ENCODE results near the gene C1QTNF12. TPM values are rescaled to one million over a fixed set of nuclear protein-coding genes. Genes with fewer than 3 reads are reported as not detected.

C1QTNF12 gene
- total RNA-seq, 1 experiment from 2014 or later = 4.4 TPM

DNA sequence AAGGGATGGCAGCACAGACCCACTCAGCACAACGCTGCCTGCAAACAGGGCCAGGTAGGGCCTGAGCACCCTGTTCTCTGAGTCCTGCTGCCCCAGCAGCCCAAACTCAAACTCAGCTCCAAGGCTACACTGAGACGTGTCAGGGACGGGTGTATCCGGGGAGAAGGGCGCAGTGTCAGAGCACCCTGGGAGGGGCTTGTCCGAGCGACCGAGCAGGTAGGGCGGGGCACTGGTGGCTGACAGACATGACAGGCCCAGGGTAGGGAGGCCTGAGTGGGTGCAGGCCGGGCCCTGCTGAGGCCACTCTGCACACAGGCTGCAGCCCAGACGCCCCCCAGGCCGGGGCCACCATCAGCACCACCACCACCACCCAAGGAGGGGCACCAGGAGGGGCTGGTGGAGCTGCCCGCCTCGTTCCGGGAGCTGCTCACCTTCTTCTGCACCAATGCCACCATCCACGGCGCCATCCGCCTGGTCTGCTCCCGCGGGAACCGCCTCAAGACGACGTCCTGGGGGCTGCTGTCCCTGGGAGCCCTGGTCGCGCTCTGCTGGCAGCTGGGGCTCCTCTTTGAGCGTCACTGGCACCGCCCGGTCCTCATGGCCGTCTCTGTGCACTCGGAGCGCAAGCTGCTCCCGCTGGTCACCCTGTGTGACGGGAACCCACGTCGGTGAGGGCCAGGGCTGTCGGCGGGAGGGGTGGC is 39.2 kb upstream of the C1QTNF12 start:
- Histone ChIP-seq H3K18ac (ENCODE audit: insufficient read length, low read depth, low read length) (no peak overlapping the region), H4K91ac (ENCODE audit: insufficient read length, low read depth, low read length) (no peak overlapping the region), H4K5ac (ENCODE audit: insufficient read length, low read depth, low read length) (no peak overlapping the region), H3K4me1 (ENCODE audit: insufficient read depth, low read length) (no peaks in the 10 kb centered on the region), H2AFZ (ENCODE audit: low read length) (no peak overlapping the region), H3K27ac (ENCODE audit: insufficient read length, low read depth, low read length) (no peak overlapping the region), H3K9me3 (ENCODE audit: control insufficient read depth, low read depth, low read length) (no peaks in the 10 kb centered on the region), H4K8ac (replicated peaks; ENCODE audit: insufficient read length, low read depth, low read length) (no peak overlapping the region), H2BK120ac (ENCODE audit: low read depth, low read length, poor library complexity, severe bottlenecking) (no peak overlapping the region), H3K27me3 (ENCODE audit: insufficient read depth, low read length) (no peaks in the 10 kb centered on the region), H2AK5ac (ENCODE audit: insufficient read length, low read length) (no peak overlapping the region), H3K56ac (ENCODE audit: insufficient read length, low read depth, low read length) (no peak overlapping the region), H2BK5ac (ENCODE audit: insufficient read length, low read length) (no peak overlapping the region), H3K23me2 (ENCODE audit: insufficient read length, low read depth, low read length, poor library complexity, severe bottlenecking) (no peaks in the 10 kb centered on the region), H2BK15ac (ENCODE audit: low read depth, low read length) (no peak overlapping the region), H3K23ac (ENCODE audit: insufficient read length, low read depth, low read length) (no peak overlapping the region), H3K9ac (ENCODE audit: extremely low read depth, insufficient read length, low read length) (no peak overlapping the region), H2BK20ac (ENCODE audit: low read depth, low read length, poor library complexity, severe bottlenecking) (no peak overlapping the region), H3K14ac (ENCODE audit: insufficient read depth, low read length) (no peak overlapping the region), H4K20me1 (ENCODE audit: control insufficient read depth, insufficient read depth, insufficient read length) (no peaks in the 10 kb centered on the region), H3K4ac (ENCODE audit: low read depth, low read length) (no peak overlapping the region), H2BK12ac (ENCODE audit: insufficient read length, low read depth, low read length) (no peak overlapping the region), H3K4me2 (ENCODE audit: insufficient read depth, insufficient read length, low read length) (no peak overlapping the region), H3K79me2 (ENCODE audit: insufficient read depth, low read length) (no peaks in the 10 kb centered on the region), H3K79me1 (ENCODE audit: insufficient read depth, low read depth, low read length, poor library complexity, severe bottlenecking) (no peaks in the 10 kb centered on the region), H3T11ph (ENCODE audit: low read length) (no peak overlapping the region)
- no CpG with 5 or more reads among the region's 37 CpGs for WGBS (ENCODE audit: extremely low coverage, insufficient read length, low lambda C conversion rate)
- TF ChIP-seq, protein P1, sequence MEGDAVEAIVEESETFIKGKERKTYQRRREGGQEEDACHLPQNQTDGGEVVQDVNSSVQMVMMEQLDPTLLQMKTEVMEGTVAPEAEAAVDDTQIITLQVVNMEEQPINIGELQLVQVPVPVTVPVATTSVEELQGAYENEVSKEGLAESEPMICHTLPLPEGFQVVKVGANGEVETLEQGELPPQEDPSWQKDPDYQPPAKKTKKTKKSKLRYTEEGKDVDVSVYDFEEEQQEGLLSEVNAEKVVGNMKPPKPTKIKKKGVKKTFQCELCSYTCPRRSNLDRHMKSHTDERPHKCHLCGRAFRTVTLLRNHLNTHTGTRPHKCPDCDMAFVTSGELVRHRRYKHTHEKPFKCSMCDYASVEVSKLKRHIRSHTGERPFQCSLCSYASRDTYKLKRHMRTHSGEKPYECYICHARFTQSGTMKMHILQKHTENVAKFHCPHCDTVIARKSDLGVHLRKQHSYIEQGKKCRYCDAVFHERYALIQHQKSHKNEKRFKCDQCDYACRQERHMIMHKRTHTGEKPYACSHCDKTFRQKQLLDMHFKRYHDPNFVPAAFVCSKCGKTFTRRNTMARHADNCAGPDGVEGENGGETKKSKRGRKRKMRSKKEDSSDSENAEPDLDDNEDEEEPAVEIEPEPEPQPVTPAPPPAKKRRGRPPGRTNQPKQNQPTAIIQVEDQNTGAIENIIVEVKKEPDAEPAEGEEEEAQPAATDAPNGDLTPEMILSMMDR (conservative IDR thresholded peaks at IDR 0.05) = no peak
- Mint-ChIP-seq H3K9me3 (peaks cover 2 to 10% of the 10 kb centered on the region in 2 experiments; a peak in 3 of 5 replicates), H3K36me3 (ENCODE audit: insufficient read depth in 1 of 3, low read depth in 3 of 3) (no peaks in the 10 kb centered on the region), H3K4me1 (peaks cover 0 to 7% of the 10 kb centered on the region in 2 experiments; a peak in 1 of 4 replicates), H3K27me3 (ENCODE audit: low read depth) (peaks cover 4% of the 10 kb centered on the region), H3K4me3 (no peak overlapping the region), H3K27ac (no peak overlapping the region)
- DNase-seq = peak; percentile 33
